DND-41 (cell line): ENCODE results near the gene TRAPPC2.

Experiments
- ATAC-seq: fragments of 200-7000 bp; cut with Tn5 transposase; 3 replicates; pipeline ENCODE4 v1.9.1; 2021; ENCODE audit warnings: low read depth; ENCODE audit not compliant: insufficient read depth
- DNase-seq: peaks from one replicate; pipeline ENCODE4 v3.0.0-alpha.2; 2020
- H2AFZ ChIP-seq: 2 replicates; pipeline ENCODE4 v1.6.0; 2012; ENCODE audit warnings: low read depth, low read length
- H3K27ac ChIP-seq: 2 replicates; pipeline ENCODE4 v1.5.1; 2012; ENCODE audit warnings: low read length, inconsistent platforms
- H3K27me3 ChIP-seq: fragments of 200-600 bp; sonication (generic); 2 replicates; pipeline ENCODE4 v1.6.0; 2012; ENCODE audit warnings: low read length, mild to moderate bottlenecking, inconsistent platforms; ENCODE audit not compliant: insufficient read depth, poor library complexity
- H3K36me3 ChIP-seq: 2 replicates; pipeline ENCODE4 v1.5.1; 2012; ENCODE audit warnings: low read length, inconsistent platforms; ENCODE audit not compliant: insufficient read depth
- H3K4me1 ChIP-seq: 2 replicates; pipeline ENCODE4 v1.5.1; 2012; ENCODE audit warnings: mild to moderate bottlenecking, low read length; ENCODE audit not compliant: insufficient read depth
- H3K4me2 ChIP-seq: 2 replicates; pipeline ENCODE4 v1.6.0; 2012; ENCODE audit warnings: mild to moderate bottlenecking, moderate library complexity, low read length, inconsistent platforms; ENCODE audit not compliant: insufficient read depth
- H3K4me3 ChIP-seq, 2 experiments: fragments of 200-600 bp in 1 of 2; shearing (Covaris generic) in 1 of 2; 2 replicates each; pipeline ENCODE4 v1.5.1; 2012 to 2016; ENCODE audit warnings: inconsistent platforms in 2 of 2, low read length in 2 of 2, mild to moderate bottlenecking in 2 of 2, low read depth in 1 of 2, moderate library complexity in 1 of 2
- H3K79me2 ChIP-seq: 2 replicates; pipeline ENCODE4 v1.6.0; 2012; ENCODE audit warnings: low read length, inconsistent platforms; ENCODE audit not compliant: insufficient read depth
- H3K9ac ChIP-seq: 2 replicates; pipeline ENCODE4 v1.6.0; 2012; ENCODE audit warnings: low read depth, mild to moderate bottlenecking, inconsistent platforms, low read length, moderate library complexity
- H3K9me3 ChIP-seq: 2 replicates; pipeline ENCODE4 v1.5.1; 2012; ENCODE audit warnings: low read length, moderate library complexity, mild to moderate bottlenecking, inconsistent platforms; ENCODE audit not compliant: insufficient read depth, severe bottlenecking
- H4K20me1 ChIP-seq: 2 replicates; pipeline ENCODE4 v1.6.0; 2012; ENCODE audit warnings: low read length; ENCODE audit not compliant: insufficient read depth
- CTCF ChIP-seq: IDR thresholded peaks from 2 replicates; pipeline ENCODE4 v1.5.1; 2012; ENCODE audit warnings: borderline replicate concordance, low read length, moderate library complexity, mild to moderate bottlenecking; ENCODE audit not compliant: poor library complexity, severe bottlenecking; ENCODE audit errors: extremely low read depth
- EZH2 ChIP-seq: IDR thresholded peaks from 3 replicates; pipeline ENCODE4 v1.6.1; 2012; ENCODE audit warnings: borderline replicate concordance, low read depth, mild to moderate bottlenecking, moderate library complexity, low read length, inconsistent platforms; ENCODE audit not compliant: severe bottlenecking

Gene TRAPPC2

GRCh38 chrX:13734278-13735172, at the start of gene TRAPPC2, which contains the start of gene OFD1:
TSS of gene TRAPPC2 (minus strand) at chrX:13734620. CDS start at chrX:13719963, 14,657 bp downstream.
TSS of gene OFD1 (plus strand) at chrX:13734748. CDS start at chrX:13735072, 324 bp downstream.
- H3K9ac ChIP-seq, result peak within 1 kb of the TSS; percentile 90
- H3K36me3 ChIP-seq, result peaks cover 10% of the 10 kb centered on the region; the same call in 1 of the 2 replicates
- ATAC-seq (peak; percentile 96), DNase-seq (peak; percentile 91)
- peaks cover 37% of the 10 kb centered on the region for H3K4me1 ChIP-seq
- no peaks in the 10 kb centered on the region for H4K20me1 ChIP-seq
- H3K9me3 ChIP-seq, result no peaks in the 10 kb centered on the region
- H3K27ac ChIP-seq, result peak within 1 kb of the TSS; percentile 93
- peak within 1 kb of the TSS; percentile 93 for H2AFZ ChIP-seq
- H3K4me2 ChIP-seq, result peak within 1 kb of the TSS; percentile 84
- H3K27me3 ChIP-seq, result no peaks in the 10 kb centered on the region
- TF ChIP-seq EZH2, result no peak
- TF ChIP-seq CTCF, result no peak
- H3K4me3 ChIP-seq, result peak within 1 kb of the TSS; percentile 92 to 97
- peaks cover 49% of the 10 kb centered on the region for H3K79me2 ChIP-seq

- Histone ChIP-seq H3K79me2 (no peaks in the 10 kb centered on the region), H3K27ac (no peak overlapping the region), H4K20me1 (no peaks in the 10 kb centered on the region), H2AFZ (no peak overlapping the region), H3K9me3 (no peaks in the 10 kb centered on the region), H3K9ac (no peak overlapping the region), H3K4me1 (no peaks in the 10 kb centered on the region), H3K27me3 (no peaks in the 10 kb centered on the region), H3K4me3 (no peak overlapping the region), H3K36me3 (peaks cover 3% of the 10 kb centered on the region; the same call in 1 of the 2 replicates), H3K4me2 (no peak overlapping the region)
- TF ChIP-seq EZH2 (no peak), CTCF (no peak)
- ATAC-seq (no peak), DNase-seq (no peak)
Observed at GRCh38 chrX:13780868-13781427, 46.5 kb upstream of the TRAPPC2 start.

- no peak for DNase-seq
- no peak for ATAC-seq
- Histone ChIP-seq H3K27me3 (no peaks in the 10 kb centered on the region), H2AFZ (no peak overlapping the region), H3K4me3 (no peak overlapping the region), H3K36me3 (peaks cover 9% of the 10 kb centered on the region; the same call in 1 of the 2 replicates), H3K79me2 (no peaks in the 10 kb centered on the region), H3K9ac (no peak overlapping the region), H4K20me1 (no peaks in the 10 kb centered on the region), H3K4me2 (no peak overlapping the region), H3K9me3 (no peaks in the 10 kb centered on the region), H3K4me1 (no peaks in the 10 kb centered on the region), H3K27ac (no peak overlapping the region)
- no peak for TF ChIP-seq EZH2
- no peak for TF ChIP-seq CTCF
Observed at GRCh38 chrX:13778916-13779315, 44.5 kb upstream of the TRAPPC2 start.
